HUDEP-2 (cell line): ENCODE data around the gene KCNH5.

Experiments
- DNase-seq, 76 experiments: peaks; one replicate each; lab custom pipeline; 2025; ENCODE audit not compliant: unreplicated experiment in 76 of 76; lab: John Stamatoyannopoulos, UW

KCNH5 gene

DNA sequence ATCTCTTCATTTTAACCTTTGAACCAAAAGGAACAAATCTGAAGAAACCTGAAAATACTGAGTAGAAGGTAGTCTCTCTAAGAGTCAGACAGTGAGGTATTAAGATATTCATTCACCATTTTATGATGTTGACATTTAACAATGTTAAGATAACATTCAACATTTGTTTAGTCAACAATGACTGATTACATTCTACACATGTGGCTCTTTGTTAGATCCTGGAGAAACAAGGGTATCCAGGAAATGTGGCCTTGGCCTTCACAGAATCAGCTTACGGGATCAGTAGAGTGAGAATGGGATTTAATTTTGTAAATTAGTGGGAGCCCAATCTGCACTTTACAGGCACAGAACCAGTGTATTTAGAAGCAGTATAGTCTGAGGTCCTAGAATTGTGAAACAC is 355.5 kb downstream of the KCNH5 start:
- DNase-seq, result no peak

- DNase-seq, result no peak
Measured at GRCh38 chr14:62687818-62688217, 357.4 kb downstream of the KCNH5 start.

- DNase-seq, result no peak
Measured at GRCh38 chr14:62684376-62684775, 360.9 kb downstream of the KCNH5 start.

DNA sequence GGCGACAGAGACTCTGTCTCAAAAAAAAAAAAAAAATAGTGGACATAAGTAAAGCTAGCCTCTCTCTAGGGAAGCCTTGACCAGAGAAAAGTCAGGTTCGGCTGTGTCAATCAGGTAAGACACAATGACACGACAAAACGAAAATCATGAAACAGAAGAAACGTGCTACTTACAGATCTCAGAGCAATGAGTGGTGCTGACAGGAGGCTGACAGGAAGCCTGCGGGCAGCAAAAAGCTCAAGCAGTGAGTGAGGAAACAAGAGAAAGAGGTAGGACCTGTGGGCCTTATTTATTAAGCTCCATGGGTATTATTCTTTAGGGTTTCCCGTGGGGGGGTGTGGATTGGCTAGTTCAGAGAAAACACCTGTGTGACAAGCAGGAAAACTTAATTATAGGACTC is 363.1 kb downstream of the KCNH5 start:
- DNase-seq, result no peak

GRCh38 chr14:62674563-62675237 is 370.6 kb downstream of the KCNH5 start:
- DNase-seq, result no peak

GRCh38 chr14:62673014-62673755 is 372.1 kb downstream of the KCNH5 start:
- DNase-seq, result no peak

- DNase-seq, result no peak
Measured at GRCh38 chr14:62670526-62670925, 374.7 kb downstream of the KCNH5 start.

- DNase-seq, result peak in 1 of 76 experiments; percentile 3
Measured at GRCh38 chr14:62667421-62667914, 377.8 kb downstream of the KCNH5 start.

GRCh38 chr14:62665286-62665685 is 380.0 kb downstream of the KCNH5 start:
- DNase-seq, result no peak

DNA sequence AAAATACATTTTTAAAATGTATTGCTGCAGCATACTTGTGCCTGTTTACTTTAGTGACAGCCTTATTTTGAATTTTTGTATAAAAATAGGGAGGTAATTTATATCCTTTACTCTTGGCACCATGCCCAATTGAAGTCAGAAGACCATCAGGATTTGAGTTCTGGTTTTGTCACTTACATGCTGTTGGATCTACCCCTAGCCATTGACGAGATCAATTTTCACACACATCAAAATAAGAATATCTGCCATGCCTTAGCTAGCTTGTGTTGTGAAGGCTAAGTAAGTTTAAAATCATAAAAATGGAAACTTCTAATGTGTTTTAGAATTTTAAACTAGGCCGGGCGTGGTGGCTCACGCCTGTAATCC is 381.8 kb downstream of the KCNH5 start:
- no peak for DNase-seq

- peak in 6 of 76 experiments; percentile 6 to 27 (median 18) for DNase-seq
Measured at GRCh38 chr14:62662811-62663455, 382.3 kb downstream of the KCNH5 start.

- no peak for DNase-seq
Measured at GRCh38 chr14:62661818-62662217, 383.4 kb downstream of the KCNH5 start.

DNA sequence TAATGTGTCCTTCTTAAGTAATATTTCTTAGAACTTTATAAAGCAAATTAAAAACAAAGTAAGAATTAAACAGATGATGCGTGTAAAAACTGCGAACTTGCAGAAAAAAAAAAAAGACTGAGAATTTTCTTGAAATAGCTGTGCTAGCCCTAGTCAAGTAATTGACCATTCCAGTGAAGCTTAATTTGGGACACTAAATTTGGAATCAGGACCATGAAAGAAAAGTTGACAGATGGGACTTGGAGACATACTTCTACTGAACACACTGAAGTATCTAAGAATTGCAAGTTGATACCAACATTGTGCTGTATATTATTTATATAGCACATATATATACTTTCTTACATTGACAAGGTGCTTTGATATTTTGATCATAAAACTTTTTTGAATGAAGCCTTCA is 386.6 kb downstream of the KCNH5 start:
- DNase-seq, result no peak

GRCh38 chr14:62657376-62657775 is 387.9 kb downstream of the KCNH5 start:
- DNase-seq, result no peak

- no peak for DNase-seq
Measured at GRCh38 chr14:62655166-62655565, 390.1 kb downstream of the KCNH5 start.

DNA sequence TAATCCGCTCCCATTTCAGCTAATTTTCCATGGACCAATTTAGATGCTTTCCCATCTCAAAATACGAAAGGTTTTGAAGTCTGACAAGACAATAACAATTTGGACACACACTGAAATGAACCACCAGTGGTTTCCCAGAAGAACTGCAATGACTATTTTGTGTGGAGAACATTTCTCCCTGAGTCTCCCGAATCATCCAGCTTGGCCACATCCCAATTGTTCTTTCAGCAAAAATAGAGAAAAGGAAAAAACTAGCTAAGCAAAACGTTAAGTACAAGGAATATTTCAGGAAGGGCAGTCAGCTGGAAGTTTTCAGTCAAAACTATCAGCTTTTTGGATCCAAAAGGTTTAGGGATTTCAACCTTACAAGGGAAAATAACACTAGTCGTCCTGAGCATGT is 390.6 kb downstream of the KCNH5 start:
- no peak for DNase-seq
